HG03175 (cell line): Measurements from ENCODE around the gene AAK1.
A peak's percentile ranks its signal among the peaks of the same experiment; 100 is the strongest.
"Not testable (repeated sequence)": the region's sequence is repeated elsewhere in the genome, so short reads cannot be mapped to it uniquely, and the experiment has no call there.

Source experiments
- ATAC-seq: cut with Tn5 transposase; IDR thresholded peaks from one replicate; pipeline ENCODE4 v1.9.1; 2021; ENCODE audit warnings: mild to moderate bottlenecking, moderate library complexity; ENCODE audit not compliant: unreplicated experiment

Gene AAK1

DNA sequence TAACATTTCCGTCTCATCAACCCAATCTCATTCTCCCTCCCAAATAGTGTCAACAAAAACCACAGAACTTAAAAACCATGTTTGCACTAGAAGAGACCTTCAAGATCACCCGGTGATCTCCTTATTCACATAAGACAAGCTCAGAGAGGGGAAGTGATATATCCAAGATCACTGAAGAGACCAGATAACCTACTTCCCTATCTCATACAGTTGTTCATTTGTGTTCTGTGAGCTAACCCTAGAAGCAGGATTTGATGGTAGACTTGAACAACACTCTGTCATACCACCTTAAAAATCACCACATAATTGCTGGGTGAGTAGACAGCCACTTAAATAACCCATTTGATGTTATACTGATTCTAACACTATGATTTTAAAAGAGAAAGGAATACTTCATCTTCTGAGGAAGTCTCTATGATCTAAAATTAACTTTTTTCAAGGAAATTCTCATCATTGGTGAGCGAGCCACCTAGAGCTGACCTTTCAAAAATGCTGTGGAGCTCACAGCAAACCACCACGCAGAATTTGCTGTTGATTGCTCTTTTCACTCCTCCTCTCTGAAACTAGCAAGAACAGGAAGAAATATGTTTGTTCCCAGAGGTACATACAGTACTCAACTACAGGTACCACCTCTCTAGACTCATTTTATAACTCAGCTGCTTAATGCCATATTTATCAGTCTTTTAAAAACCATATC is 15.1 kb downstream of the AAK1 start:
- no peak for ATAC-seq

GRCh38 chr2:69625078-69625795 is 18.3 kb downstream of the AAK1 start:
- no peak for ATAC-seq

DNA sequence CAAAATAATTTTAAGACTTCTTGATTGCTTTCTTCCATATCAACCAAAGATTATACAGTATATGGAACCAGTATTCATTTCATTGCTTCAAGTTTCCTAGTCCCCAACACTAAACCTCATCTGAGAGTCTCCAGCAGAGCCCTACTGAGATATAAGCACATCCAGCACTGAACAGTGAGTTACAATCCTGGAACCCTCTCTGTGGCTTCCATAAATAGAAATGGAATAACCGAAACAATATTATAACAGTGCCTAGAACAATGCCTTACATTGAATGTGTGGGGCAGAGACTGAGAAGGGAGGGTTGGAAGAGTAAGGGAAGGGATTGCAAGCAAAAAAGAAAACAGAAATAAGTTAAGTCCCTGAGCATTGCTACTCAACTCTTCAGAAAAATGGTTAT is 18.9 kb downstream of the AAK1 start:
- no peak for ATAC-seq

- no peak for ATAC-seq
Observed at GRCh38 chr2:69624131-69624530, 19.4 kb downstream of the AAK1 start.

- no peak for ATAC-seq
Observed at GRCh38 chr2:69623236-69623635, 20.3 kb downstream of the AAK1 start.

GRCh38 chr2:69622805-69623204 is 20.7 kb downstream of the AAK1 start:
- ATAC-seq: not testable (repeated sequence)

- not testable (repeated sequence) for ATAC-seq
Observed at GRCh38 chr2:69622017-69622540, 21.5 kb downstream of the AAK1 start.

GRCh38 chr2:69621440-69621839 is 22.1 kb downstream of the AAK1 start:
- ATAC-seq: no peak

- no peak for ATAC-seq
Observed at GRCh38 chr2:69620870-69621269, 22.7 kb downstream of the AAK1 start.

DNA sequence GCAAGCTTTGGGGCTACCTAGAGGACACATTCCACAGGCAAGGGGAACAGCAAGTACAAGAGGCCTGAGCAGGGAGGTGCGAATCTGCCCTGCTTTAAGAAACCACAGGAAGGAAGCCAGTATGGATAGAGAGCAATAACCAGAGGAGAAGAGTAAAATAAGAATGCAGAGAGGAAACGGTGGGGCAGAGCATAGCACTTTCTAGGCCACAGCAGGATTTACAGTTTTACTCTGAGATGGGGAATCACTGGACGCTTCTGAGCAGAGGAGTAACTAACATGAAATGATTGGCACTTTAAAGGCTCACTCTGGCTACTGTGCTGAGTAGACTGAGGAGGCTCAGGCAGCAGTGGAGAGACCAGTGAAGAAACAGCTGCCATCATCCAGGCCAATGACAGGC is 23.8 kb downstream of the AAK1 start:
- ATAC-seq: no peak

GRCh38 chr2:69618362-69618761 is 25.2 kb downstream of the AAK1 start:
- ATAC-seq: no peak

DNA sequence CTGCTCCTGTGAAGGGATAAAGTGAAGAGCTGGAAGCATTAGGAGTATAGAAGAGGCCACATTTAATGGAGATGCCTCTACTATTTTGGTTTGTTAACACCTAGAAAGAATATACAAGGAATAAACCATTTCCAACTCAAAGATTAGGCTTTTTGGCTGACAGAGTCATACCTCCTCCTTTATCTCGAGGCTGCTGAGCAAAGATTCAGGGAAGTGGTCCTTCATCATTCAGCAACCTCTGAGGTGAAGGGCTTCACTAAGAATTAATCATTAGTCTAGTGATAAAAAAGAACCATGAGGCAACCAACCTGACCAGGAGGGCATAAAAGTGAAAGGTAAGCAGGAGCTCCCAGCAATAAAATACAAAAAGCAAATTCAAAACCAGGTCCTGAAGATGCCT is 25.8 kb downstream of the AAK1 start:
- no peak for ATAC-seq

DNA sequence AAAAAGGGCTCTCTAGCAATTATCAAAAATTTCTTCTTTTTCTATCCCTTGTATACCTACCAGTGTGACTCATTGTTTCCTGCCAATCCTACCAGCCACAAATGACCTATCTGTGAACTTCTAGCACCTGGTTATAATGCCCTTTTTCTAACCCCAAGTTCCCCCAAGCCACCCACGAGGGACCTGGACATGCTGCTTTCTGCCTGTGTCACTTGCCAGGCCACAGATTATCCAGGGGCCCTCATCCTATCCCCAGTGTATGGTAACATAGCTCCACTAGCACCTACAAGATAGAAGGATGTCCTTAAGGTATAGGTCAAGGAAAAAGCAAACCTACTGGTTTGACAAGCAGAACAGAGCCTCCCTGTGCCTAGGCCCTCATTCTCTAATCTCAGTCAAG is 26.8 kb downstream of the AAK1 start:
- ATAC-seq: peak; percentile 70

DNA sequence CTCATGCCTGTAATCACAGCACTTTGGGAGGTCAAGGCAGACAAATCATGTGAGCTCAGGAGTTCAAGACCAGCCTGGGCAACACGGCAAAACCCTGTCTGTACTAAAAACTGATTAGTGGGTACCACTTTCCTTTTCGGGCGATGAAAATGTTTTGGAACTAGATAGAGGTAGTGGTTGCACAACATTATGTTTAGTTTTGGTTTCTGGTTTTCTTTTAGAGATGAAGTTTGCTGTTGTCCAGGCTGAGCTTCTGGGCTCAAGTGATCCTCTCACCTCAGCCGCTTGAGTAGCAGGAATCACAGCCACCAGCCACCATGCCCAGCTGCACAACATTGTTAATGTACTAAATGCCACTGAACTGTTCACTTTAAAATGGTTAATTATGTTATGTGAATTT is 27.6 kb downstream of the AAK1 start:
- ATAC-seq: peak; percentile 43

DNA sequence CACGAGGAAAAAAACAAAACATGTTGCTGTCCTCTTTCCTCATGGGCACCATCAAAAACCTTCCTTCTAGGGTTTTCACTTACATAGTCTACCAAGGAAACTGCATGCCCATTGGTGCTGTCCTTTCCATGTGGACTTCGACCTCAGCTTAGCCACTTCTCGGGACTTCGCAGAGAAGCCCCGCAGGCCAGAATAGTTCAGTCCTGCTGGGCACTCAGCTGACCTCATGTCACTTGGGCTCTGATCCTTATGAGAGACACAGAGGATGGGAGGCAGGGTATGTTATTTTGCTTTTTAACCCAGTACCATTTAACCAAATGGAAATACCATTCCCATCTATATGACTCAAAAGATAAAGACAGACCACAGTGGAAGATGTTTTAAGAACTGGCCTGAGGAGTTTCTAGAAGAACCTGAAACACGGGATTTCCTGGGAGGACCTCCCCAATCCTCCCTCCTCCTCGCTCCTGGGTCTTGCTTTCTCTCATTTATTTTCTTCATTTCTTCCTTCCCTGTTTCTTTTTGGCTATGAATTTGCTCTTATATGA is 28.4 kb downstream of the AAK1 start:
- no peak for ATAC-seq

GRCh38 chr2:69612707-69613106 is 30.8 kb downstream of the AAK1 start:
- ATAC-seq: no peak

DNA sequence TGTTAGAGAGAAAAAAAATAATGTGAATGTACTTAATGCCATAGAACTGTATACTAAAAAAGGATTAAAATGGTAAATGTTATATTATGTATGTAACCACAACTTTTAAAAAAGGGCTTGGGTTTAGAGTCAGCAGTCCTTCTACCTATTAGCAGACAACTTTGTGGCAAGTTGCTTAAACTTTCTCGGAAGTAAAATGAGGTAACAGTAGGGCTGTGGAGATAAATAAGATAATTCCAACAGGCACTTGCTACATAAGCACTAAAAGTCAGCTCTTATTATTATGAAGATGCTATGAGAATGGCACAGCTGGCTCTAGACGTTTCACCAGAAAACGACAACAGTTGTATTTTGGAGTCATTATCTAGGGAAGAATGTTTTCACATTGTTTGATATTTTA is 31.3 kb downstream of the AAK1 start:
- no peak for ATAC-seq

- ATAC-seq: no peak
Observed at GRCh38 chr2:69608109-69608508, 35.4 kb downstream of the AAK1 start.

GRCh38 chr2:69606771-69607170 is 36.8 kb downstream of the AAK1 start:
- ATAC-seq: not testable (repeated sequence)

GRCh38 chr2:69605284-69605683 is 38.3 kb downstream of the AAK1 start:
- ATAC-seq: no peak

DNA sequence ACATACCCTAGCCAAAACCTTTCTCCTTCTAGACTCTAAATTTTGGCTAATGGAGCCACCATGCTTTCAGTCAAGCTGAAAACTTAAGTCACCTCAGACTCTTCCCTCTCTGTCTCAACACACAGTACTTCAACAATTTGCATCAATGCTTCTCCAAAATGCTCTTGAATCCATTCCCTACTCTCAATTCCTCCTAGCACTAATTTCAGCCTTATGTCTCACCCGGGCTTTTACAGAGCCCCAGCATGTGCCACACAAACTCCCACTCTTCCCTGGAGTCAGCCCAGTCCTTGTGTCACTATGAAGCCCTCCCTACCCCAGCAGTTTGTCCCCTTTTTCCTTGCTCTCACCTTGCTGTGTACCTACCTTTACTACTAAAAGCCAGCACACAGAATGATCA is 38.7 kb downstream of the AAK1 start:
- ATAC-seq: no peak

- ATAC-seq: no peak
Observed at GRCh38 chr2:69604026-69604678, 39.4 kb downstream of the AAK1 start.
